H9 (cell line): ENCODE measurements around the gene FSTL4. TPM values are rescaled to one million over a fixed set of nuclear protein-coding genes. Genes with fewer than 3 reads are reported as not detected.
A peak's percentile ranks its signal among the peaks of the same experiment; 100 is the strongest.
"Not testable (repeated sequence)": the region's sequence is repeated elsewhere in the genome, so short reads cannot be mapped to it uniquely, and the experiment has no call there.

Experiments used
- DNase-seq: peaks from one replicate; pipeline ENCODE4 v3.0.0-alpha.2; 2017
- H2AFZ ChIP-seq: one replicate; pipeline ENCODE4 v1.6.1; 2013; ENCODE audit warnings: mild to moderate bottlenecking, low read length, control low read depth, moderate library complexity
- H2AK5ac ChIP-seq: 2 replicates; pipeline ENCODE4 v1.6.1; 2013; ENCODE audit warnings: low read length, control low read depth, mixed read lengths; ENCODE audit not compliant: insufficient read length
- H2BK120ac ChIP-seq: one replicate; pipeline ENCODE4 v1.6.1; 2013; ENCODE audit warnings: low read depth, mild to moderate bottlenecking, low read length, control low read depth, inconsistent platforms; ENCODE audit not compliant: poor library complexity, severe bottlenecking
- H2BK12ac ChIP-seq: 2 replicates; pipeline ENCODE4 v1.6.1; 2013; ENCODE audit warnings: low read length, control low read depth, mixed read lengths, low read depth; ENCODE audit not compliant: insufficient read length
- H2BK15ac ChIP-seq: 2 replicates; pipeline ENCODE4 v1.6.1; 2013; ENCODE audit warnings: low read depth, low read length, control low read depth
- H2BK20ac ChIP-seq: one replicate; pipeline ENCODE4 v1.6.1; 2013; ENCODE audit warnings: low read depth, mild to moderate bottlenecking, low read length, control low read depth, inconsistent platforms; ENCODE audit not compliant: poor library complexity, severe bottlenecking
- H2BK5ac ChIP-seq: 2 replicates; pipeline ENCODE4 v1.6.1; 2013; ENCODE audit warnings: low read length, control low read depth, mixed read lengths; ENCODE audit not compliant: insufficient read length
- H3K14ac ChIP-seq: 2 replicates; pipeline ENCODE4 v1.6.1; 2013; ENCODE audit warnings: low read length, control low read depth; ENCODE audit not compliant: insufficient read depth
- H3K18ac ChIP-seq: 2 replicates; pipeline ENCODE4 v1.6.1; 2013; ENCODE audit warnings: low read depth, mild to moderate bottlenecking, mixed read lengths, low read length, control low read depth; ENCODE audit not compliant: insufficient read length
- H3K23ac ChIP-seq: 2 replicates; pipeline ENCODE4 v1.6.1; 2013; ENCODE audit warnings: low read length, control low read depth, mixed read lengths, low read depth; ENCODE audit not compliant: insufficient read length
- H3K23me2 ChIP-seq: 2 replicates; pipeline ENCODE4 v1.6.1; 2013; ENCODE audit warnings: low read depth, mild to moderate bottlenecking, mixed read lengths, low read length, control low read depth; ENCODE audit not compliant: insufficient read length, poor library complexity, severe bottlenecking
- H3K27ac ChIP-seq: 2 replicates; pipeline ENCODE4 v1.5.1; 2013; ENCODE audit warnings: low read length, control low read depth, mixed read lengths, low read depth; ENCODE audit not compliant: insufficient read length
- H3K27me3 ChIP-seq: 2 replicates; pipeline ENCODE4 v1.6.1; 2013; ENCODE audit warnings: low read length, control low read depth, inconsistent platforms; ENCODE audit not compliant: insufficient read depth
- H3K4ac ChIP-seq: 2 replicates; pipeline ENCODE4 v1.6.1; 2013; ENCODE audit warnings: low read depth, mild to moderate bottlenecking, control low read depth, inconsistent platforms, low read length, moderate library complexity
- H3K4me1 ChIP-seq: 2 replicates; pipeline ENCODE4 v1.6.1; 2013; ENCODE audit warnings: low read length, control low read depth, inconsistent platforms; ENCODE audit not compliant: insufficient read depth
- H3K4me2 ChIP-seq: 2 replicates; pipeline ENCODE4 v1.6.1; 2013; ENCODE audit warnings: low read length, control low read depth, mixed read lengths; ENCODE audit not compliant: insufficient read length, insufficient read depth
- H3K56ac ChIP-seq: 2 replicates; pipeline ENCODE4 v1.6.1; 2013; ENCODE audit warnings: low read depth, mild to moderate bottlenecking, mixed read lengths, low read length, control low read depth; ENCODE audit not compliant: insufficient read length
- H3K79me1 ChIP-seq: 2 replicates; pipeline ENCODE4 v1.6.1; 2013; ENCODE audit warnings: low read depth, mild to moderate bottlenecking, moderate library complexity, low read length, control low read depth, inconsistent platforms; ENCODE audit not compliant: insufficient read depth, poor library complexity, severe bottlenecking
- H3K79me2 ChIP-seq: 2 replicates; pipeline ENCODE4 v1.6.1; 2013; ENCODE audit warnings: low read length, control low read depth, inconsistent platforms; ENCODE audit not compliant: insufficient read depth
- H3K9ac ChIP-seq: 2 replicates; pipeline ENCODE4 v1.6.1; 2013; ENCODE audit warnings: low read length, control low read depth, mixed read lengths; ENCODE audit not compliant: insufficient read length; ENCODE audit errors: extremely low read depth
- H3K9me3 ChIP-seq: one replicate; pipeline ENCODE4 v1.6.1; 2013; ENCODE audit warnings: low read depth, low read length, inconsistent platforms; ENCODE audit not compliant: control insufficient read depth
- H3T11ph ChIP-seq: one replicate; pipeline ENCODE4 v1.6.1; 2013; ENCODE audit warnings: mild to moderate bottlenecking, low read length, control low read depth, inconsistent platforms
- H4K20me1 ChIP-seq: one replicate; pipeline ENCODE4 v1.6.1; 2013; ENCODE audit not compliant: control insufficient read depth, insufficient read length, insufficient read depth
- H4K5ac ChIP-seq: 2 replicates; pipeline ENCODE4 v1.6.1; 2013; ENCODE audit warnings: low read depth, mild to moderate bottlenecking, mixed read lengths, low read length, control low read depth; ENCODE audit not compliant: insufficient read length
- H4K8ac ChIP-seq: replicated peaks from 2 replicates; pipeline ENCODE4 v1.6.1; 2013; ENCODE audit warnings: low read length, control low read depth, mixed read lengths, low read depth; ENCODE audit not compliant: insufficient read length
- H4K91ac ChIP-seq: 2 replicates; pipeline ENCODE4 v1.6.1; 2013; ENCODE audit warnings: low read depth, mild to moderate bottlenecking, moderate library complexity, mixed read lengths, low read length, control low read depth; ENCODE audit not compliant: insufficient read length
- H3K27ac Mint-ChIP-seq, 3 experiments: 2 replicates in 2 of 3; 3 replicates in 1 of 3; pipeline ENCODE4 v1.8.0; 2020 to 2021; ENCODE audit warnings: mixed read lengths in 3 of 3, mild to moderate bottlenecking in 1 of 3, moderate library complexity in 1 of 3
- H3K27me3 Mint-ChIP-seq: 2 replicates; pipeline ENCODE4 v1.8.0; 2021; ENCODE audit warnings: low read depth, mild to moderate bottlenecking, moderate library complexity, mixed read lengths
- H3K36me3 Mint-ChIP-seq, 3 experiments: 2 replicates in 2 of 3; 3 replicates in 1 of 3; pipeline ENCODE4 v1.8.0; 2020 to 2021; ENCODE audit warnings: low read depth in 3 of 3, mixed read lengths in 3 of 3; ENCODE audit not compliant: insufficient read depth in 1 of 3
- H3K4me1 Mint-ChIP-seq, 2 experiments: 2 replicates each; pipeline ENCODE4 v1.8.0; 2020; ENCODE audit warnings: mixed read lengths in 2 of 2
- H3K4me3 Mint-ChIP-seq, 2 experiments: 2 replicates in 1 of 2; 3 replicates in 1 of 2; pipeline ENCODE4 v1.8.0; 2020 to 2021; ENCODE audit warnings: mild to moderate bottlenecking in 2 of 2, mixed read lengths in 2 of 2, moderate library complexity in 1 of 2
- H3K9me3 Mint-ChIP-seq, 2 experiments: 2 replicates in 1 of 2; 3 replicates in 1 of 2; pipeline ENCODE4 v1.8.0; 2020; ENCODE audit warnings: mild to moderate bottlenecking in 2 of 2, mixed read lengths in 2 of 2, moderate library complexity in 1 of 2
- CTCF ChIP-seq: fragments of 200-600 bp; sonication (generic); conservative IDR thresholded peaks from 3 replicates; pipeline ENCODE4 v1.8.0; 2021; ENCODE audit warnings: antibody characterized with exemption, mild to moderate bottlenecking
- WGBS: extraction: QIAGEN DNeasy Blood & Tissue Kit; methylation state at CpG from one replicate; pipeline ENCODE4 v1.1.7; 2013; ENCODE audit warnings: missing lambda C conversion rate, low lambda C conversion rate, mixed read lengths; ENCODE audit not compliant: insufficient read length; ENCODE audit errors: extremely low coverage; 5-methylcytosine and 5-hydroxymethylcytosine counted together
- total RNA-seq: library from RNA; stranded (reverse); gene quantifications from 2 replicates; pipeline ENCODE4 v1.2.1, GENCODE V29; 2021

Gene FSTL4
- total RNA-seq, 1 experiment from 2014 or later: 5.7 TPM

DNA sequence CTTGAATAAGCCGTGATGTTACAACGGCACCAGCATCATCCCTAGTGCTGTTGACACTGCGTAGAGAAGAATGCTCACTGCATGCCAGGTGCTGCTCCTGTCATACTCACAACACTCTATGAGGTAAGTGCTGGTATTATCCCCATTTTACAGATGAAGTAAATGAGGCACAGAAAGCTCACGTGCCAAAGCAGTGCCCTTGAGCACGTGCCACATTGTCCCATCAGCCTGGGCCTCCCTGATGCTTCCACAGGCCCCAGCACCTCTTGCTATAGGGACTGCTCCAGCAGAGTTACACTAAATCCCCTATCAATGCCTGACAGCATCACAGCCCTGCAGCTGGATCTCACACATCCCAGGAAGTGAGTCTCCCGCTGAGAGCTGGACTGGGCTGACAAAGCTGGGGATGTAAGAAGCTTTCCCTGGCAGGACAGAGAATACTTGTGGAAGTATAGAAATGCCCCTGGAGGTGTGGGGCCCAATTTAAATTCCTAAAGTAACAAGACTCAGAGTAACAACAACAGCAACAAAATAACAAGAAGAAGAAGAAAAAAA lies 216.1 kb downstream of the FSTL4 start:
- Mint-ChIP-seq H3K27ac (peak overlapping the region in 2 of 3 experiments; percentile 34 to 56; a peak in 4 of 7 replicates), H3K4me3 (no peak overlapping the region), H3K9me3 (peaks cover 5 to 10% of the 10 kb centered on the region in 2 experiments), H3K36me3 (peaks cover 3 to 11% (median 7%) of the 10 kb centered on the region in 3 experiments; a peak in 5 of 7 replicates), H3K4me1 (peaks cover 26 to 40% of the 10 kb centered on the region in 2 experiments), H3K27me3 (peaks cover 1% of the 10 kb centered on the region; the same call in 1 of the 2 replicates)
- Histone ChIP-seq H3T11ph (no peak overlapping the region), H3K23ac (no peak overlapping the region), H3K79me1 (no peaks in the 10 kb centered on the region), H3K23me2 (no peaks in the 10 kb centered on the region), H3K27me3 (no peaks in the 10 kb centered on the region), H2BK120ac (no peak overlapping the region), H3K27ac (no peak overlapping the region), H3K9me3 (no peaks in the 10 kb centered on the region), H4K5ac (no peak overlapping the region), H3K4ac (no peak overlapping the region), H3K9ac (no peak overlapping the region), H3K79me2 (no peaks in the 10 kb centered on the region), H3K4me2 (no peak overlapping the region), H4K91ac (no peak overlapping the region), H3K4me1 (no peaks in the 10 kb centered on the region; the same call in none of the 2 replicates), H2BK5ac (no peak overlapping the region), H2BK15ac (no peak overlapping the region), H2BK12ac (no peak overlapping the region), H2BK20ac (no peak overlapping the region), H4K20me1 (no peaks in the 10 kb centered on the region), H3K56ac (no peak overlapping the region), H4K8ac (no peak overlapping the region), H3K14ac (no peak overlapping the region), H2AFZ (no peak overlapping the region), H2AK5ac (no peak overlapping the region), H3K18ac (no peak overlapping the region)
- peak; percentile 50 for DNase-seq
- TF ChIP-seq CTCF: no peak
- WGBS: no CpG with 5 or more reads among the region's 6 CpGs

DNA sequence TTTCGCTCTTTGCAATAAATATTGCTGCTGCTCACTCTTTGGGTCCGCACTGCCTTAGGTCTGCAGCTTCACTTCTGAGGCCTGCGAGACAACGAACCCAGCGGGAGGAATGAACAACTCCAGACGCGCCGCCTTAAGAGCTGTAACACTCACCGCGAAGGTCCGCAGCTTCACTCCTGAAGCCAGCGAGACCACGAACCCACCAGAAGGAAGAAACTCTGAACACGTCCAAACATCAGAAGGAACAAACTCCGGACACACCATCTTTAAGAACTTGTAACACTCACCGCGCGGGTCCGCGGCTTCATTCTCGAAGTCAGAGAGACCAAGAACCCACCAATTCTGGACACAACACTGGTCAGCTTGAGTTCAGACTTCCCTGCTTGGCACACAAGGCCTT lies 217.1 kb downstream of the FSTL4 start:
- Mint-ChIP-seq H3K9me3 (peaks cover 5 to 10% of the 10 kb centered on the region in 2 experiments), H3K27ac (peak overlapping the region; percentile 5 to 53 (median 7); a peak in 3 of 7 replicates), H3K36me3 (peaks cover 3 to 11% (median 7%) of the 10 kb centered on the region in 3 experiments; a peak in 5 of 7 replicates), H3K4me1 (peaks cover 16 to 30% of the 10 kb centered on the region in 2 experiments)
- H2BK5ac ChIP-seq, H3K18ac ChIP-seq, H3K4ac ChIP-seq, H3K79me1 ChIP-seq, H4K5ac ChIP-seq, H2BK12ac ChIP-seq, H4K20me1 ChIP-seq, H3K14ac ChIP-seq, H3K23ac ChIP-seq, H3K79me2 ChIP-seq, H3K23me2 ChIP-seq, H3K27ac ChIP-seq, H4K8ac ChIP-seq, H3K27me3 ChIP-seq, H3T11ph ChIP-seq, H3K9ac ChIP-seq, H3K27me3 Mint-ChIP-seq, H3K4me3 Mint-ChIP-seq, H2AFZ ChIP-seq, H3K4me2 ChIP-seq, H2BK15ac ChIP-seq, H2BK20ac ChIP-seq, H3K9me3 ChIP-seq, H3K56ac ChIP-seq, DNase-seq, H4K91ac ChIP-seq, H2BK120ac ChIP-seq, H2AK5ac ChIP-seq, H3K4me1 ChIP-seq: not testable (repeated sequence)
- no CpG with 5 or more reads among the region's 21 CpGs for WGBS
